Measurements from ENCODE around the gene ITCH.
"Not testable (repeated sequence)": the region's sequence is repeated elsewhere in the genome, so short reads cannot be mapped to it uniquely, and the experiment has no call there.

ITCH gene

DNA sequence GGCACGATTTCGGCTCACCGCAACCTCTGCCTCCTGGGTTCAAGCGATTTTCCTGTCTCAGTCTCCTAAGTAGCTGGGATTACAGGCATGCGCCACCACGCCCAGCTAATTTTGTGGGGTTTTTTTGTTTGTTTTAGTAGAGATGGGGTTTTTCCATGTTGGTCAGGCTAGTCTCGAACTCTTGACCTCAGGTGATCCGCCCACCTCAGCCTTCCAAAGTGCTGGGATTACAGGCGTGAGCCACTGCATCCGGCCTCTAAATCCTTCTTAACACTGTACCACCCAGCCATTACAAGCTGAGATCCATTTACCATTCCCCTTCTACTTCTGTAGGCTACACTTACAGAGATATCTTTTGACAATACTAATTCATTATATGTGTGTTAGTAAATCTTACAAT, 51.5 kb downstream of the ITCH start:
- DNase-seq (ENCODE audit: low spot score): not testable (repeated sequence)

GRCh38 chr20:34415079-34415478, 52.0 kb downstream of the ITCH start:
- DNase-seq (ENCODE audit: low spot score): no peak

DNA sequence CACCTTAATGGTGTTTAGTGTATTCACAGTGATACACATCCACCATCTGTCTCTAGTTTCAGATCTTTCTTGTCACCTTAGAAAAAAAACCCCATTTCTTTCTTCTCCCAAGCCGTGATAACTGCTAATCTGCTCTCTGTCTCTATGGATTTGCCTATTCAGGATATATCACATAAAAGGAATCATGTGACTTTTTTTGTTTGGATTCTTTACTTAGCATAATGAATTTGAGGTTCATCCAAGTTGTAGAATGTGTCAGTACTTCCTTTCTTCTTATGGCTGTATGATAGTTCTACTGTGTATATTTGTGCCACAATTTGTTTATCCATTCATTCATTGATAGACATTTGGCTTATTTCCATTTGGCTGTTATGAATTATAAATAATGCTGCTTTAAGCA, 57.1 kb downstream of the ITCH start:
- DNase-seq (ENCODE audit: low spot score): no peak

- no peak for DNase-seq (ENCODE audit: low spot score)
Observed at GRCh38 chr20:34420975-34421374, 57.9 kb downstream of the ITCH start.

- no peak for DNase-seq (ENCODE audit: low spot score)
Observed at GRCh38 chr20:34421766-34422466, 58.8 kb downstream of the ITCH start.

DNA sequence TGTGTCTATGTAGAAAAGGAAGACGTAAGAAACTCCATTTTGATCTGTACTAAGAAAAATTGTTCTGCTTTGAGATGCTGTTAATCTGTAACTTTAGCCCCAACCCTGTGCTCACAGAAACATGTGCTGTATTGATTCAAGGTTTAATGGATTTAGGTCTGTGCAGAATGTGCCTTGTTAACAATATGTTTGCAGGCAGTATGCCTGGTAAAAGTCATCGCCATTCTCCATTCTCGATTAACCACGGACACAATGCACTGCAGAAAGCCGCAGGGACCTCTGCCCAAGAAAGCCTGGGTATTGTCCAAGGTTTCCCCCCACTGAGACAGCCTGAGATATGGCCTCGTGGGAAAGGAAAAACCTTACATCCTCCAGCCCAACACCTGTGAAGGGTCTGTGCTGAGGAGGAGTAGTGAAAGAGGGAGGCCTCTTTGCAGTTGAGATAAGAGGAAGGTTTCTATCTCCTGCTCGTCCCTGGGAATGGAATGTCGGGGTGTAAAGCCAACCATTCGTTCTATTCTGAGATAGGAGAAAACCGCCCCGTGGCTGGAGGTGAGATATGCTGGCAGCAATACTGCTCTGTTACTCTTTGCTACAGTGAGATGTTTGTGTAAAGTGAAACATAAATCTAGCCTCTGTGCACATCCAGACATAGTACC, 62.1 kb downstream of the ITCH start:
- not testable (repeated sequence) for DNase-seq (ENCODE audit: low spot score)

DNA sequence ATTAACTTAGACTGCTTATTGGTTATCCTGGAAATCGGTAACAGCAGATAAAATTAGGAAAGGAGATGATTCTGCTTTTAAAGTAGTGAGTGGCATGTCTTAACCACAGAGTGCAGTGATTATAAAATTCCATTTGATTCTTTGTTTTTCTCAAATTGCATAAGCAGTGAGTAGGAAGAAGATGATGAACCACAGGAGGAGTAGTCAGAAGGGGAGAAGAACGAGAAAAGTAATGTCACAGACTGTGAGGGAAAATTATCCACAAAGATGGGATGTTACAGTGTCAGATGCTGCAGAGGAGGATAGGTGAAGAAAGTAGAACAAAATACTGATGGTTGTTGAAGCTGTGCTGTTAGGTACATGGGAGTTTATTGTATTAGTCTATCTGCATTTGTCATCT, 63.0 kb downstream of the ITCH start:
- DNase-seq (ENCODE audit: low spot score): no peak

- DNase-seq (ENCODE audit: low spot score): no peak
Observed at GRCh38 chr20:34427331-34427730, 64.3 kb downstream of the ITCH start.

DNA sequence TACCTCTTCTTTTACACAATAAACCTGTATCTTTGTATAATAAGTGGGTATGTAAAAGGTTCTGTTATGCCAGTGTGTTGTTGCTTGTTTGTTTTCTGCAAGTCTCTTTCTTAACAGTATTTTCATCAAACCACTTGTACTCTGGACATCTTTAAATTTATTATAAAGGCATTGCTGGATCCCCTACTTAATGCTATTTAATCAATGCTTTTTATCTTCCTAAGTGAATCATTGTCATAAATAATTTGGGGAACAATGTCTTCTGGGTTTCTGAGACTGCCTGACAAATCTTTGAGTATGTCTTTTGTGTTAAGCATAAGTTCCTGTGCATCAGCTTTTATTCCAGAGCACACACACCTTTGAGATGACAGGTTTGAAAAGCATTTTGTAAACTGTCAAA, 64.7 kb downstream of the ITCH start:
- DNase-seq (ENCODE audit: low spot score): peak; percentile 37

- no peak for DNase-seq (ENCODE audit: low spot score)
Observed at GRCh38 chr20:34431168-34431567, 68.1 kb downstream of the ITCH start.

DNA sequence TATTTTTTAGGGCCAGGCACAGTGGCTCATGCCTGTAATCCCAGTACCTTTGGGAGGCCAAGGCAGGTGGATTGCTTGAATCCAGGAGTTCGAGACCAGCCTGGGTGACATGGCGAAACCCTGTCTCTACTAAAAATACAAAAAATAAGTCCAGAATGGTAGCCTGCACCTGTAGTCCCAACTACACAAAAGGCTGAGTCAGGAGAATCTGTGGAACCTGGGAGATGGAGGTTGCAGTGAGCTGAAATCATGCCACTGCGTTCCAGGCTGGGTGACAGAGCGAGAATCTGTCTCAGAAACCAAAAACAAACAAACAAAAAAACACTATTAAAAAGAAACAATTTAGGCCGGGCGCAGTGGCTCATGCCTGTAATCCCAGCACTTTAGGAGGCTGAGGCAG, 69.6 kb downstream of the ITCH start:
- DNase-seq (ENCODE audit: low spot score): not testable (repeated sequence)

DNA sequence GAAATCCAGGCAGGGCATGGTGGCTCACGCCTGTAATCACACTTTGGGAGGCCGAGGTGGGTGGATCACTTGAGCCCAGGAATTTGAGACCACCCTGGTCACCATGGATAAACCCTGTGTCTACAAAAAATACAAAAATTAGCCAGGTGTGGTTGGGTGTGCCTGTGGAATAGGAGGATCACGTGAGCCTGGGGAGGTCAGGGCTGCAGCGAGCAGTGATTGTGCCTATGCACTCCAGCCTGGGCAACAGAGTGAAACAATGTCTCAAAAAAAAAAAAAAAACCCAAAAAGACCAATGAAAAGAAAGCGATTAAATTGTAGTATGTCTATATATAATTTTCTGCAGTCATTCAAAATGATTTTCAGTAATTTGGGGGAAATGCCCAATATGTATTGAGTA, 70.3 kb downstream of the ITCH start:
- DNase-seq (ENCODE audit: low spot score): no peak

DNA sequence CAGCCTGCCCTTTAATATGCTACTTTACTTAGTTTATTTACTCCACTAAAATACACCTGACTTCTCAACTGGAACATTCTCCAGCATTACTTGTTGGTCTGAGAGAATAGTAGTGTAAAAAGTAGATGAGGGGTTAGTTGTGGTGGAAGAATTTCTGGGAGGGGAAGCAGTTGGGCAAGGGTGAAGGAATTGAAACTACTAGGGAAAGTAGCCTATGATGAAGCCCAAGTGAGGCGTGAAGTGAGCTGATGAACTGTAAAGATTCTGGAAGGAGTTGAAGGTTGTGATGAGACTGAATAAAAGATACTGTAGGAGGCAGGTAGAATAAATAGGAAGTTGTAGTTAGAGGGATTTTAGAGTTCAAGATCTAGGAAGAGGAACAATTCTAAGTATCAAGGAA, 72.5 kb downstream of the ITCH start:
- DNase-seq (ENCODE audit: low spot score): no peak

- DNase-seq (ENCODE audit: low spot score): no peak
Observed at GRCh38 chr20:34437330-34437986, 74.4 kb downstream of the ITCH start.

DNA sequence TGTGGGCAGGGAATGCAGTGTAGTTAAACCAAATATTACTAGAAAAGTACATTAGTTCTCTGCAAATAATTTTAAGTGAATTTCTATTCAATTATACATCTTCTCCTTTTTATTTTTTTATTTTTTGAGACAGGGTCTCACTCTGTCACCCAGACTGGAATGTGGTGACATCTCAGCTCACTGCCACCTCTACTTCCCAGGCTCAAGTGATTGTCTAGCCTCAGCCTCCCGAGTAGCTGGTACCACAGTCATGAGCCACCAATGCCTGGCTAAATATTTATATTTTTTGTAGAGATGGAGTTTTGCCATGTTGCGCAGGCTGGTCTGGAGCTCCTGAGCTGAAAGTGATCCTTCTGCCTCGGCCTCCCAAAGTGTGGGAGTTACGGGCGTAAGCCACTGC, 76.1 kb downstream of the ITCH start:
- DNase-seq (ENCODE audit: low spot score): no peak

DNA sequence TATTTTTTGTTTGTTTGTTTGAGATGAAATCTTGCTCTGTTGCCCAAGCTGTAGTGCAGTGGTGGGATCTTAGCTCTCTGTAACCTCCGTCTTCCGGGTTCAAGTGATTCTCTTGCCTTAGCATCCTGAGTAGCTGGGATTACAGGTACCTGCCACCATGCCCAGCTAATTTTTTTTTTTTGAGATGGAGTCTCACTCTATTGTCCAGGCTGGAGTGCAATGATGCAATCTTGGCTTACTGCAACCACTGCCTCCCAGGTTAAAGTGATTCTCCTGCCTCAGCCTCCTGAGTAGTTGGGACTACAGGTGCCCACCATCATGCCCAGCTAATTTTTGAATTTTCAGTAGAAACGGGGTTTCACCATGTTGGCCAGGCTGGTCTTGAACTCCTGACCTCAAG, 78.3 kb downstream of the ITCH start:
- DNase-seq (ENCODE audit: low spot score): not testable (repeated sequence)

DNA sequence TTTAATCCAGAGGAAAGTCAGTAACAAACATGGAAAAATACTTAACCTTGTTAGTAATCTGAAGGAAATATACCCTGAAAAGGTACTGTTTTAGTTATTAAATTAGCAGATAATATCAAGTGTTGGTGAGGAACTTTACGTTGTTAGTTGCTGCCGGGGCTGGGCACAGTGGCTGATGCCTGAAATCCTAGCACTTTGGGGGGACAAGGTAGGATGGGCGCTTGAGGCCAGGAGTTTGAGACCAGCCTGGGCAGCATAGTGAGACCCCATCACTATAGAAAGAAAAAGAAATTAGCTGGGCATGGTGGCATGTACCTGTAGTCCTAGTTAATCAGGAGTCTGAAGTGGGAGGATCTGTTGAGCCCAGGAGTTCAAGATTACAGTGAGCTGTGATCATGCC, 80.5 kb downstream of the ITCH start:
- no peak for DNase-seq (ENCODE audit: low spot score)

- no peak for DNase-seq (ENCODE audit: low spot score)
Observed at GRCh38 chr20:34445177-34446065, 82.3 kb downstream of the ITCH start.

DNA sequence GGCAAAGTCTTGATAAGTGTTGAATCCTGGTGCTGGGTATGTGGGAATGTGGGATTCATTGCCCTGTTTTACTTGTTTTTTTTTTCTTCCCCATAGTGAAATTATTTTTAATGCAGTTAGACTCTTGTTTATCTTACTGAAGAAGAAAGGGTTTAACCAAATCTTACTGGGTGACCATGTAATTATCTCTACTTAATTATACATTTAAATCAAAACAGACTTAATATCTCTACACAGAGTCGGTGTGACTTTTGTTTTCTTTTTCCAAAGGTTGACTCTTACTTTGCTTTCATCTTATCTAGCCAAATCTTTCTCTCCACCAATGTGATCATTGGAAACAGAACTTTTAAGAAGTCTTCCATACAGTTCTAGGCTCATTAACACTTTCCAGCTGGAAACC, 85.4 kb downstream of the ITCH start:
- DNase-seq (ENCODE audit: low spot score): no peak

GRCh38 chr20:34449674-34450592, 86.9 kb downstream of the ITCH start:
- DNase-seq (ENCODE audit: low spot score): no peak
